Cardiac fibroblast (primary cell): ENCODE results near the gene SMIM20.

Source experiments
- DNase-seq, 2 donors: peaks; one replicate each; pipeline versions ENCODE4 v3.0.0 to v3.0.0-alpha.2; 2010; ENCODE audit warnings: low read depth in 2 of 2
- H3K4me3 ChIP-seq, 2 donors: replicated peaks in 1 of 2; 1 replicate in 1 of 2; 2 replicates in 1 of 2; pipeline ENCODE4 v1.5.1; 2011; ENCODE audit warnings: low read depth in 2 of 2, low read length in 2 of 2, mild to moderate bottlenecking in 2 of 2, moderate library complexity in 1 of 2
- CTCF ChIP-seq: IDR thresholded peaks from one replicate; pipeline ENCODE4 v1.5.1; 2011; ENCODE audit warnings: low read depth, mild to moderate bottlenecking, low read length, inconsistent platforms

The SMIM20 gene

GRCh38 chr4:25937801-25938200 is 23.8 kb downstream of the SMIM20 start:
- no peak overlapping the region for H3K4me3 ChIP-seq
- DNase-seq: peak; percentile 67 to 72
- TF ChIP-seq CTCF: no peak

GRCh38 chr4:25938366-25938765 is 24.3 kb downstream of the SMIM20 start:
- no peak for DNase-seq
- TF ChIP-seq CTCF: no peak
- no peak overlapping the region for H3K4me3 ChIP-seq

GRCh38 chr4:25938787-25939186 is 24.8 kb downstream of the SMIM20 start:
- DNase-seq: peak; percentile 55 to 98
- no peak for TF ChIP-seq CTCF

GRCh38 chr4:25939330-25939729 is 25.3 kb downstream of the SMIM20 start:
- TF ChIP-seq CTCF: peak; percentile 23
- H3K4me3 ChIP-seq: no peak overlapping the region
- peak in 1 of 2 donors; percentile 16 for DNase-seq

More at GRCh38 chr4:25938787-25939186, 24.8 kb downstream of the SMIM20 start:
- no peak overlapping the region for H3K4me3 ChIP-seq

- H3K4me3 ChIP-seq: no peak overlapping the region
- no peak for TF ChIP-seq CTCF
- no peak for DNase-seq
These were observed 27.6 kb downstream of the SMIM20 start for GRCh38 chr4:25941457-25942221.

- no peak for DNase-seq
- no peak for TF ChIP-seq CTCF
- H3K4me3 ChIP-seq: no peak overlapping the region
These were observed 29.3 kb downstream of the SMIM20 start for GRCh38 chr4:25943312-25943711.

- TF ChIP-seq CTCF: no peak
- H3K4me3 ChIP-seq: no peak overlapping the region
- no peak for DNase-seq
These were observed 29.8 kb downstream of the SMIM20 start for GRCh38 chr4:25943805-25944204.
